GM18867 (cell line): ENCODE data around the gene DIPK1A.

ENCODE experiments used
- ATAC-seq: cut with Tn5 transposase; IDR thresholded peaks from one replicate; pipeline ENCODE4 v1.9.1; 2021; ENCODE audit warnings: mild to moderate bottlenecking, moderate library complexity; ENCODE audit not compliant: unreplicated experiment

DIPK1A gene

DNA sequence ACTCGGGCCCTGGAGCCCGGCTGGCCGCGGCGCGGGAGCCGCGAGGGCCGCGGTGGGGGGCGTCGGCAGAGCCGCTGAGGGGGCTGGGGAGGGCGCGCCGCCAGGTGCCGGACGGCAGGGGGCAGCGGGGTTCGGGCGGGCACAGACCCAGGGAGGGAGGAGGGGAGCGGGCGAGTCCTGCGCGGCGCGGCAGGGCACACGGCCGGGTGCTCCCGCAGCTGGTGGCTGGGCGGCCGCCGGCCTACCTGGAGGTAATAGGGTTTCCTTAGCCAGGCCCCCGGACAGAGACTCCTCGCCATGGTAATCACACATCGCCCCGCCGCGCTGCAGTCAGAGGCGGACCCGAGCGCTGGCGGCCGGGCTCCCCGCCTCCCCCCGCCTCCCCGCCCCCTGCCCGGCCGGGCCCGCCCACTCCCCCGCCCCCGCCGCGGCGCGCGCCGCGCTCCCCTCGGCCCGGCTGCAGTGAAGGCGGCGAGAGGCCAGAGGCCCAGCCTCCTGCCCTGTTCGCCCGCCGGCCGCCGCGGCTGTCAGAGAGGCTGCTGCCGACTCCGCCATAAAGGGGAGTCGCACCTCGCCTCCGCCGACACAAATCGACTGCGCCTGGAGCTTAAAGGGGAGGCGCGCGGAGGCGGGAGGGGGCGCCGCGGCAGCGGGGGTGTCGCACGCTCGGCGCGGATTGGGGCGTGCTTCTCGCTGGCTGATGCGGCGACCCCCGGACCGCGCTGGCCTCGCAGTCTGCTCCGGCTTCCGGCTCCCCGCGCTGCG lies at the start of gene DIPK1A:
Gene DIPK1A, minus strand, starts transcription at position 332 of the 765 bp plus-strand sequence. Its CDS starts 33 bp downstream, at position 299.
- ATAC-seq: peak; percentile 42

DNA sequence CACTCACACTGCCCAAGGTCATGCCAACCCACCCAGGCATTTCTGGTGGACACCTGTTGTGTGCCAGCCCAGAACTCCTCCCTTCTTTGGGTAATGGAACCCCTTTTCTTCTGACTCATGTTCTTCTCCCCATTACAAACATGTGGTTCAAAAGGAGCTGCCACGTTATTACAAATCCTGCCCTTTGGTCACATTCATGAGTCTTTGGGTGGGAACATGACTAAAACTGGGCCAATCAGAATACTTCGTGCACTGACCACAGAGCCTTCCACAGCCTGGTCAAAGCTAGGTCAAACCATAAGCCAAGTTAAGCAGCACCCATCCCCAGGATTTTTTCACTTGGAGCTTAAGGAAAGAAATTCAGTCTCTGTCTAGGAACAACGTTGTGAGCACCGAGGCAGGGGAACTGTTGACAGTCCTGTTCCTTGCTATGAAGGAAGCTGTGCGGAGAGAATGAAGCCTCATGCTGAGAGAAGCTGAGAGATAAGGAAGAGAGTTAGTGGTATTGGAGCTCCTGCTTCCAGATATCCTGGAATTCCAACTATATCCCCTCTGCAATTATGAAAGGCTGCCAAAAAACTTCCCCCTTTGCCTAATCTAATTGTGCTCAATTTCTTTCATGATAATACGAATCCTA lies 46.8 kb upstream of the DIPK1A start:
- ATAC-seq: no peak

DNA sequence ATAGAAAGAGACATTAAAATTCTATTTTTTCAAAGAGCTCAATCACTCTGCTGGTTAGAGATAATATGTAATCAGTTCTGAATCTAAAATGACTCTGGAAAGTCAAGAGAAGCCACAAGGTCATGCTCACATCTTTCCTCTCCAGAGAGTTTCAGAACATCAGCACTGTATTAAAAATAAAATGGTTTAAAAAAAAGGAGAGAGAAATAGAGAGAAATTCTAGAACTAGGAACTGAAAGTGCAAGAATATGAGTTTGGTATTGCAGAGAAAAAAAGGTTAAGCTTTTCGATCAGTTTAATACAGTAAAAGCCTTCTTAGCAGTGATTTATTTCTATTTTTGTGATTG lies 44.0 kb upstream of the DIPK1A start:
- ATAC-seq: no peak

DNA sequence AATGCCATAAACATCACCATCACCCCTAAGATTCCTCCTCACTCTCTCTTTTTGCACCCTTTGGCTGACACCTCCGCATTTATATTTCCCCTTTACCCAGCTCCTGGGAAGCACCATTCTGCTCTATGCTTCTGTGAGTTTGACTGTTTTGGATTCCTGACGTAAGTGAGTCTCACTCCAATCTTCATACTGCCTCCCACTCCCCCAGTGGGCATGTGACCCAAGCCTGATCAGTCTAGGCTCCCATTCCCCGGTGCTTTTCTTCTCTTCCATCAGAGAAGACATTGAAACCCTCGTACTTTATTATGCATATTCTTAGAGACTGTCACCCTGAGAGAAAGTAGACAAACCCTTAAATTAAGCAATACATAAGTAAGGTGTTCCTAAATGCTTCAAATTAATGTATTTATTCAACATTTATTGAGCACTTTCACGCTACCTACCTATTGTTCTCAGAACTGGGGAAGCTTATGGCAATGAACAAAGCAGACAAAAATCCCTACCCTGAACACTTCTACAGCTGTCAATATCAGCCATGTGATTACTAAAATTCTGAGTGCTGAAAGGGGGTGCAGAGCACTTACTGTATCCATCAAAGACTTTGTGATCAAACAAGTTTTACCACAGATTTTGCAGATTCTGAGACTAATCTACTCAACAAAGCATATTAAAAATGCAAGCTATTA lies 43.4 kb upstream of the DIPK1A start:
- ATAC-seq: no peak

DNA sequence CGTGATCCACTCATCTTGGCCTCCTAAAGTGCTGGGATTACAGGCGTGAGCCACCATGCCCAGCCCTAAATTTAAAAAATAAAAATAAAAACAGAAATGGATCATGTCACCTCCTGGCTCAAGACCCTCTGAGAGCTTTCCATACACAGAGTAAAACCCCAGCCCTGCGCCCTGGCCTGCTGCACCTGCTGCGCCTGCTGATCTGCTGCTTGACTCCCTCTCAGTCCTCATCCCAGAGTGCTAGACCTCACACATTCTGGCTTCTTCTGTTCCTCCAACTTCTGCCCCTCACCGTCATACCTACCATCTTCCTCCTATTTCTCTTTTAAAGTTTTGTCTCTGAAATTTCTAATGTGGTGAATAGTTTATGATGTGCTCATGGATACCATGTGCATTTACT lies 42.7 kb upstream of the DIPK1A start:
- ATAC-seq: no peak

DNA sequence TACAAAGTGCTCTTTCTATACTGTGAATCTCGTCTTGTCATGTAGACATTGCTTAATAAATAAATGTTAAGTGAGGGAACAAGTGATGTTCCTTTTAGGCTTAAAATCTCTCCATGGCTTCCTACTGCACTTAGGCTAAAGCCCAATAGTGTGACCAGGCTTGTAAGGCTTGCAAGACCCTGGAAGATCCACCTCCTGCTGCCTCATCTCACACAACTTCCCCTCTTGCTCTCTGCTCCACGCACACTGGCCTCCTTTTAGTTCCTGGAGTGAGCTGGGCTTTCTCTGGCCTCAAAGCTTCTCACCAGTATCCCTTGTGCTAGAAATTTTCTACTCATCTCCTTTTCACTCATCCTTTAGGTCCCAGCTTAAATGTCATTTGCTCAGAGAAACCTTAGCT lies 41.5 kb upstream of the DIPK1A start:
- no peak for ATAC-seq

DNA sequence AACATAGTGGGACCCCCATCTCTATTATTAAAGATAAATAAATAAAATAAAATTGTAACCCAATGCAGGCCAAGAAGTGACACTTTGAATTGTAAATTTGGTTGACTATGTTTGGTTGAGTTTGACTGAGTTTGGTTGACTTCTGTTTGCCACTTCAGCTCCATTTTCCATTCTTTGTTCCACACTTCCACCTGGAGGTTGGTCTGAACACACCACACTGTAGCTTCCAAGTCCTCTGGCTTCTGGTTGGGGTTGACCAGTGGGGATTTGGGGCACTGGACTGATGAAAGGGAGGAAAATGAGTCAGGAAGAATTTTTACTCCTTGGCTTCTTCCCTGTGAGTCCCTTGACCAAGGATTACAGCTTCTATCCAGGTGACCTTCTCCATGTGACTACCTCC lies 40.6 kb upstream of the DIPK1A start:
- ATAC-seq: no peak

DNA sequence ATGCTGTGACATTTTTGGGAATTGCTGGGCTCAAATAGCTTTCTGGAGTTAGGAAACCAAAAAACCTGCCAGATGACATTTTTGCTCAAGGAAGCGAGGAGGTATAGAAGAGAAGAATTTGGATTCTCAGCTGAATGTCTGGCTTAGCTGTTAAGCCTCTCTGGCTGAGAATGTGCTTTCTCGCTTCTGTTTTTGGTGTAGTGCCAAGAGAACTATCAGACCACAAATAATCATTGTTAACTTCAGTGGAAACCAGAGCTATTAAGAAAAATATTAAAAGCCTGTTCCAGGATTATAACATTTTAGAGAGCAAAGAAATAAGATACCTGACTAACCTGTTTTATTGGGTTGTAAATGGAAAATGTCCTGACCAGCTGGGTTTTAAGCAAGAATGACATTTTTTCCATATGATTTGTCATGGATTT lies 39.5 kb upstream of the DIPK1A start:
- peak; percentile 52 for ATAC-seq

DNA sequence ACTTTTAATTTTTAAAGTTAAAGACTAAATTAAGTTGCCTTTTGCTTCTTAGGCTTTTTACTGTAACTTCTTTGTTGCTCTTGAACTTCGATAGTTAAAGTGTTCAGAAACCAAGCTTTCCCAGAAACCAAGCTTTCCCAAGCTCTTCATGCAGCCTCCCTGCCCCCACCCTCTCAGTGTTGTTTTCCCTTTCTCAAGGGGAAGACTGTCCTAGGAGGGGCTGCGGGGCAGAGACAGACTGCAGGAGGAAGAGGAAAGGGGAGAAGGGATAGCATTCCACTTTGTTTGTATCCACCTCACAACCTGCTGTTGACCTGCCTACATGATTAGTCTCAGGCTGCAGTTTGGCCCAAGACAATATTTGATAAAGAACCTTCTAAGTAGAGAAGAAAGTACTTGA lies 39.0 kb upstream of the DIPK1A start:
- ATAC-seq: no peak

DNA sequence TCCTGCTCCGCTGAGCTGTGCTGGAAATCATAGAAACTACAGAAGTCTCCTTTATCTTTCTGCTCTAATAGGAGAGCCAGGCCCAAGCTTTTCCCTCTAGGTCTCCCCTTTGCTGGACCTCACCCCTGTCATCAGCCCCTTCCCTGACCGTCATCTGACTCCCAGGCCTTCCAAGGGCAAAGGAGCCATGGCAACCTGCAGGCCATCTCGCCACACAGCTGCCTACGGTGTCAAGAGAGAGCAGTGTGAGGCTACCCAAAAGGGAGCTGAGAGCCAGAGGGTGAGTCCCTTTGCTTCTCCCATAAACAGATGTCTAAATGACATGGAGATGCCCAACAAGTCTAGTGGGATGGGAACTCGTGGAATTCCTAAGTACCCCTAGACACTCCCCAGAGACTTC lies 37.6 kb upstream of the DIPK1A start:
- no peak for ATAC-seq

DNA sequence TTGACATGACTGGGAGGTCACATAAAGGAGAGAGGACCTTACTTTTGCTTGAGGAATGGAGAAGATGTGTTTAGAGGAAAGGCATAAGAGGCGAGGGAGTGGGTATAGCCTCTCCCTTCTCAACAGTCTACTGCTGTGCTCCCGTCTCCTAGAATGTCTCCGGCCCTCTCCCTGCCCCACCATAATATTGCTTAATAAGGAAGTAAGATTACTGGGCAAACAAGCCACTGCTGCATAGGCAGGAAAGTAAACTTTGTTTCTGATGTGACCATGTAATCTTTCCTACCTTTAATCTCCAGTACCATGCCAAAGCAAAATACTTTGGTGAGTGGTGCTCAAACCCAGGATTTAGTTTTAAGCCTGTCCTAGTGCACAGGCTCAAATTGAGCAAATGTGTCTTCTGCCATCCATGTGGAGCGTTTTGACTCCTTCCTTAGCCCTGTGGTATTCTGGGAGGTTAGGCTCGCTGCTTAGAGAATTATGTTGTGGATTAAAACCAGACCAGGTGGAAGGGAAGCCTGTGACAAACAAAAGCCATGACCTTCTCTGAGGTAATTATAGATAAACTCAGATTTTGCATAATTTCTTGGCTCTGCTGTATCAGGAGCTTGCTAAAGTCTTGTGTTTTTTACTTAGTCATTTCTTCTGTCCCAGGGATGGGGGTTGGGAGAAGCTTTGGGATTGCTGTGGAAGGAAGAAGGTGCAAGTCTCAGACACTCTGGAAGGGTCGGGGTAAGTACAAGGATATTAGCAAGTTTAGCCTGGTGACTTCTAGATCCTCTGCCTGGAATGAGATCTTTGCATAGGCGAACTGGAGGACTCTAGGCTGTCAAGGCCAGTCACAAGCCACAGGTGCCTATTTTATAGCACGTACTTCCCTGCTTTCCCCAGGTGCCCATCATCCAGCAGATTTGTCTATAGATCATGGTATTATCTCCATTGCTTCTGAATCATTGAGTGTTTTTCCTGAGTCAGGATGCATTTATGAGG lies 34.5 kb upstream of the DIPK1A start:
- ATAC-seq: no peak

DNA sequence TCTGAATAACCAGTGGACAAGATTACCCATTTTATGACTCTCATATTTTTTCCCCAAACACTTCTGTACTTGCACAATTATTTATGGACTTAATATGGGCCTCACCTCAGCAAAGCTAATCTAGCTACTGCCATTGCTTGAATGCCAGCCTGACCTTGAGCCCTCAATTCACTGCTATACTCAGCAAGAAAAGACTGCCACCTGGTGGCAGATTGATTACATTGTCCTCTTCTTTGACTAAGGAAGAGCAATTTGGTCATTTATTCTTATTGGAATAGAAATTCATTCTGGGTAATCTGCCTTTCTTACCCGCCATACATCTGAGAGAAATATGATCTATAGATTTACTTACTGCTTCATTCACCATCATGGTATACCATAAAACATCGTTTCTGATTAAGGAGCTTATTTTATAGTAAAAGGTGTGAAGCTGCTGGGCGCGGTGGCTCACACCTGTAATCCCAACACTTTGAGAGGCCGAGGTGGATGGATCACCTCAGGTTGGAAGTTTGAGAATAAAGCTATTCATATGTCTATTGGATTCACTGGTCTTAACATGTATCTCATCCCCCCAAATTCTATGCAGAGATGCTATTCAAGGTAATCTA lies 32.9 kb upstream of the DIPK1A start:
- peak; percentile 81 for ATAC-seq

DNA sequence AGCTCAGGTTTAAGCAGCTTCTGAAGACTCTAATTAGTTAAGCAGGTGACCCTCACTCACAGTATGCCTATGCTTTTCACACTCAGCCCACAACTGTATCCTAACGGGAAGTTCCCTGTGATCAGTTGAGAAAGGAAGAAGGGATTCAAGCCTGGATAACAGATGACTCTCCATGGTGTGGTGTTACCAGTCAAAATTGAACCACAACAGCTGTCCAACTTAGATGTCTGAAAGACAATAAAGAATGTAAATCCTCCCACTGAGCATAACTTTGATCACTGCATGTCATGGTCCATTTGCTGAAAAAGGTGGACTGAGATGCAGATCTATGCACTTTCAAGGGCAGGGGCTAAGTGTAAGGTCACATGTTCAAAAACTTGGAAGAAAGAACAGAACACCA lies 32.3 kb upstream of the DIPK1A start:
- ATAC-seq: no peak

DNA sequence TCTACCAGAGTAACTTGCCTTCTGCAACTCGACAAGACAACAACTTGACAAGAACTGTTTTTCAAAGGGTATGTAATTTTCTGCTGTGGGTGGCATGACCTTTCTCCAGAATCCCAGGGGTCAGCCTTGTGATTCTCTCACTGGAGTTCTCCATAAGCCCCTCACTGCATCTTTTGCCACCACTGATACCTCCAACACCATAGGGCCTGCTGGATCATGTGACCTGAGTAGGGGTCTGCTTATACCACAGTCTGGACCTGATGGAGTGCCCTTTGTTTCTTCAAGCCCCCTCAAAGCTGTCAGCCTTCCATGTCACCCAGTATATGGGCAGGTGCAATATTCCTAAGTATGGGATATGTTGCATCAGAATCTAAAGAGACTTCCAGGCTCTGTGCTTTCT lies 31.6 kb upstream of the DIPK1A start:
- ATAC-seq: no peak

DNA sequence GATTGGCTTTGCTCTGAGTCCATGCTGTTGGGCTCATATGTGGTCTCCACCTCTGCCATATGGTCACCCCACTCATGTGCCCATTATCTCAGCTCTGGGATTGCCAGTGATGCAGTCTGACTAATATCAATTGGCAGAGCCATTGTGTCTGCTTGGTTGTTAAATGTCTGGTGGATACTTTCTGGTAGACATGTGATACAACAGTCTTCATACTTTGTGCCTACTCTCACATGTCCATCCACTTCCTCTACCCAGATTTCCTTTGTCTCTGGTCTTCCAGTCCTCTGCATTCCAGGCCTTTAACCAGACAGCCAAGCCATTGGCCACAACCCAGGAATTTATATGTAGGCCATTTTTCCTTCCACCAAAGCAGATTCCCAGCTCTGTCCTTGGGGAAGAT lies 30.8 kb upstream of the DIPK1A start:
- no peak for ATAC-seq

DNA sequence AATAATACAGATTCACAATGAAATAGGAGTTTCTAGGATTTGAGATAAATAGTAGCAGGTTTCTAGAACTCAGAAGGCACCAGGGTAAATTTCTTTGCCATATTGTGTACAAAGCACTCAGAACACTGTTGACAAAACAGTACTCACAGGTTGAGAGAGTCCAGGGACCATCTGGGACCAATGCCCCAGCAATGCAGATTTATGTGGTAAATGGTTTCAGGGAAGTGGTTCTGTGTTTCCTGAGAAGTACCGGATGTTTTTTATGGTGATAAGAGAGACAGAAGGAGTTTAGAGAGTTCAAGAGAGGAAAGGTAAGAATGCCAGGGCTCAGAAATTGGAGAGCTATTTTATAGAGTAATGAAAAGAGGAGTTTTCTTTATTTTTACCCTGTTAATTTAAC lies 29.6 kb upstream of the DIPK1A start:
- ATAC-seq: no peak

DNA sequence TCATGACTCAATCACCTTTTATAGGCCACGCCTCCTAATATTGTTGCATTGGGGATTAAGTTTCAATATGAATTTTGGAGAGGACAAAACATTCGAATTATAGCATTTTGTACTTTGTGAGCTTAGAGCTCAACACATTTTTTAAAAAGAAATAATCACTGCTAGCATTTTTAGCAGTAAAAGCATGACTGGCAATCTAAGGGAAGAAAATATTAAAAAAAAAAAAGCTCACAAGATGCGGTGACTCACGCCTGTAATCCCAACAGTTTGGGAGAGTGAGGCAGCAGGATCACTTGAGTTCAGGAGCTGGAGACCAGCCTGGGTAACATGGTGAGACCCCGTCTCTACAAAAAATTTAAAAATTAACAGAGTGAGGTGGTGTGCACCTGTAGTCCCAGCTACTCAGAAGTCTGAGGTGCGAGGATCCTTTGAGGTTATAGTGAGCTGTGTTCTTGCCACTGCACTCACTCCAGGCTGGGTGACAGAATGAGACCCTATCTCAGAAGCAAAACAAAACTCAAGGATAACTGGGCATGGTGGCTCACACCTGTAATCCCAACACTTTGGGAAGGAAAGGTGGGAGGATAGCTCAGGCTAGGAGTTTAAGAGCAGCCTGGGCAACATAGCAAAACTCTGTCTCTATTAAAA lies 28.8 kb upstream of the DIPK1A start:
- no peak for ATAC-seq

DNA sequence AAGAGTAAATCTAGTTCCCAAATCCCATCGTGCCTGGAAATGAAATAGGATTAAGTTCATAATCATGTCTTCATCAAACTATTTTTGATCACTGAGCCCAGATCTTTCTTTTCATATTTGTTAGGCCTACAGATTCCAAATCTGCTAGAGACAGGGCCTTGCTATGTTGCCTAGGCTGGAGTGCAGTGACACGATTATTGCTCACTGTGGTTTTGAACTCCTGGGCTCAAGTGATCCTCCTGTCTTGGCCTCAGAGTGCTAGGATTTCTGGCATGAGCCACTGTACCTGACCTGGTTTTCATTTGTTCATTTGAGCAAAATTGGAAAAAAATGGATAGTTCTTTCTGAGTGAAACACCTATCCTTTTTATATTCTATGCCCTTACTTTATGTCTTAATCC lies 28.0 kb upstream of the DIPK1A start:
- ATAC-seq: no peak

DNA sequence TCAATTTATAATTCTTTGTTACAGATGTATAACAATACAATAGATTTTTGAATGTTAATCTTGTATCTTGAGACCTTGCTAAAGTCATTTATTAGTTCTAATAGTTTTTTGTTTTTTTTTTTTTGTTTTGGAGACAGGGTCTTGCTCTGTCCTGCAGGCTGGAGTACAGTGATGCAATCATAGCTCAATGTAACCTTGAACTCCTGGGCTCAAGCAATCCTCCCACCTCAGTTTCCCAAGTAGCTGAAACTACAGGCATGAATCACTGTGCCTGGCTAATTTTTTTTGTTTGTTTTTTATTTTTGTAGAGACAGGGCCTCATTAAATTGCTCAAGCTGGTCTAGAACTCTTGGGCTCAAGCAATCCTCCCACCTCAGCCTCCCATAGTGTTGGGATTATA lies 26.2 kb upstream of the DIPK1A start:
- ATAC-seq: no peak

DNA sequence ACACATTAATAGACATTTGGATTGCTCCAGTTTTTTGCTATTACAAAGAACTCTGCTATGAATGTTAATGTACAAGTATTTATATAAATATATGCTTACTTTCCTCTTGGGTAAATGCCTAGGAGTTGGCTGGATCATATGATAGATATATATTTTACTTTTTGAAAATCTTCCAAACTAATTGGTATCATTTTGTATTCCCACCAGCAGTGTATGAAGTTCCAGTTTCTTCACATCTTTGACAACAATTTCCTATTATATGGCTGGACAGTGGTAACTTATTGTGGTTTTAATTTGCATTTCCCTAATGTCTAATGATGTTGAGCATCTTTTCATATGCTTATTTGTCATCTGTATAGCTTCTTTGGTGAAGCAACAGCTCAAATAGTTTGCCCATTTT lies 23.8 kb upstream of the DIPK1A start:
- ATAC-seq: no peak
